PC-9 (cell line): ENCODE data around the gene GRID2.
"Not testable (repeated sequence)": the region's sequence is repeated elsewhere in the genome, so short reads cannot be mapped to it uniquely, and the experiment has no call there.

Source experiments
- EZH2 ChIP-seq: fragments of 200-600 bp; sonication (generic); IDR thresholded peaks from 2 replicates; pipeline ENCODE4 v1.8.0; 2017; ENCODE audit warnings: antibody characterized with exemption, low read depth
- TF ChIP-seq, protein P1 (sequence below): fragments of 200-600 bp; sonication (generic); conservative IDR thresholded peaks from 2 replicates; pipeline ENCODE4 v1.6.1; 2017; ENCODE audit warnings: mixed run types, antibody characterized with exemption, mild to moderate bottlenecking, moderate library complexity

DNA sequence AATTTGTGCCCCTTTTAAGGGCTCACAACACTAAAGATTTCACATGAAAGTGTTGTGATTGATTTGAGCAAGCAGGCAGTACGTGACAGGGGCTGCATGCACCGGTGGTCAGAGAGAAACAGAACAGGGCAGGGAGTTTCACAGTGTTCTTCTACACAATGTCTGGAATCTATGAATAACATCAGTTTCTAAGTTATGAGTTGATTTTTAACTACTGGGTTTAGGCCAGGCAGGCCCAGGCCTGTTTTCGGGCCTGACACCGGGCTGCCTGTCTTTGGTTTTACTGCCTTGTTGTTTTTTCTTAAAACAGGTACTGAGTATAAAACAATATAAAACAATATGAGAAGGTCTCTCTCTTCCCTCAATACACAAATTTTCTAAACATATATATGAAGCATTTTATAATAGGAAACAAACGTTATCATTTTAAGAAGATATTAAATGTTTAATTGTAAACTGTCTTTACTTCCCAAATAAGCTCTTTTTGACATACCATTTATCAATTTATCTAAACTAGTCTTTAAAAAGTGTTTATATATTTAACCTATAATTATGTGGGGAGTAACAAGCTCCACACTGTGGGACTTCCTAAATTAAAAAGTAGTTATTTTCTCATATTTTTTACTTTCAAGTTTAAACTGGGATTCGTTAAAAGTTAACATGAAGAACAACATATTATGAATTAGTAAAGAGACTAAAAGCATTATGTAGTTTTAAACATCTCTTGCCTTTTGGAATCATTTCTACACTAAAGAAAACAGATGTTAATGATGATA is 997.2 kb downstream of the GRID2 start:
- TF ChIP-seq, protein P1, sequence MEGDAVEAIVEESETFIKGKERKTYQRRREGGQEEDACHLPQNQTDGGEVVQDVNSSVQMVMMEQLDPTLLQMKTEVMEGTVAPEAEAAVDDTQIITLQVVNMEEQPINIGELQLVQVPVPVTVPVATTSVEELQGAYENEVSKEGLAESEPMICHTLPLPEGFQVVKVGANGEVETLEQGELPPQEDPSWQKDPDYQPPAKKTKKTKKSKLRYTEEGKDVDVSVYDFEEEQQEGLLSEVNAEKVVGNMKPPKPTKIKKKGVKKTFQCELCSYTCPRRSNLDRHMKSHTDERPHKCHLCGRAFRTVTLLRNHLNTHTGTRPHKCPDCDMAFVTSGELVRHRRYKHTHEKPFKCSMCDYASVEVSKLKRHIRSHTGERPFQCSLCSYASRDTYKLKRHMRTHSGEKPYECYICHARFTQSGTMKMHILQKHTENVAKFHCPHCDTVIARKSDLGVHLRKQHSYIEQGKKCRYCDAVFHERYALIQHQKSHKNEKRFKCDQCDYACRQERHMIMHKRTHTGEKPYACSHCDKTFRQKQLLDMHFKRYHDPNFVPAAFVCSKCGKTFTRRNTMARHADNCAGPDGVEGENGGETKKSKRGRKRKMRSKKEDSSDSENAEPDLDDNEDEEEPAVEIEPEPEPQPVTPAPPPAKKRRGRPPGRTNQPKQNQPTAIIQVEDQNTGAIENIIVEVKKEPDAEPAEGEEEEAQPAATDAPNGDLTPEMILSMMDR: not testable (repeated sequence)
- not testable (repeated sequence) for TF ChIP-seq EZH2
